Adrenal gland (tissue), 19 donors: ENCODE data around the gene TICAM2. TPM values are rescaled to one million over a fixed set of nuclear protein-coding genes. Genes with fewer than 3 reads are reported as not detected.
"Not testable (repeated sequence)": the region's sequence is repeated elsewhere in the genome, so short reads cannot be mapped to it uniquely, and the experiment has no call there.

Experiments used
- DNase-seq, 7 donors: peaks; one replicate each; pipeline ENCODE4 v3.0.0-alpha.2; 2019 to 2020
- H3K27ac ChIP-seq, 5 donors: fragments of 200-600 bp; sonication (generic) in 4 of 5; 1 replicate in 3 of 5; 2 replicates in 2 of 5; pipeline versions ENCODE4 v1.5.1 to v1.8.0; 2016 to 2020; ENCODE audit warnings: mild to moderate bottlenecking in 1 of 5
- H3K27me3 ChIP-seq: fragments of 200-600 bp; 2 replicates; pipeline ENCODE4 v1.8.0; 2021
- H3K36me3 ChIP-seq, 2 donors: fragments of 200-600 bp; replicated peaks in 1 of 2; 1 replicate in 1 of 2; 2 replicates in 1 of 2; pipeline versions ENCODE4 v1.5.1 to v1.8.0; 2018 to 2022
- H3K4me1 ChIP-seq, 2 donors: fragments of 200-600 bp; replicated peaks in 1 of 2; 1 replicate in 1 of 2; 2 replicates in 1 of 2; pipeline versions ENCODE4 v1.5.1 to v1.8.0; 2018 to 2021
- H3K4me3 ChIP-seq, 4 donors: fragments of 200-600 bp; sonication (generic) in 3 of 4; one replicate each; pipeline ENCODE4 v1.5.1; 2016 to 2018
- H3K9me3 ChIP-seq, 3 donors: fragments of 200-600 bp; sonication (generic) in 1 of 3; replicated peaks in 1 of 3; 1 replicate in 2 of 3; 2 replicates in 1 of 3; pipeline versions ENCODE4 v1.5.1 to v1.8.0; 2016 to 2021
- CTCF ChIP-seq, 6 experiments: fragments of 450-650 bp in 4 of 6; fragments of 200-600 bp in 2 of 6; sonication (generic) in 1 of 6; IDR thresholded peaks; 1 replicate in 5 of 6; 2 replicates in 1 of 6; pipeline versions ENCODE4 v1.5.1 to v1.8.0; 2016 to 2021; ENCODE audit warnings: antibody characterized with exemption in 6 of 6, mild to moderate bottlenecking in 2 of 6, moderate library complexity in 1 of 6
- POLR2A ChIP-seq, 2 donors: fragments of 450-650 bp; IDR thresholded peaks; one replicate each; pipeline ENCODE4 v1.6.1; 2017; ENCODE audit warnings: antibody characterized with exemption in 2 of 2, mild to moderate bottlenecking in 2 of 2, moderate library complexity in 1 of 2
- WGBS, 4 donors: extraction: QIAGEN DNeasy Blood & Tissue Kit in 2 of 4; methylation state at CpG; one replicate each; pipeline versions ENCODE4 v1.1.5 to v1.1.7; 2013 to 2017; 5-methylcytosine and 5-hydroxymethylcytosine counted together
- intact Hi-C, 2 donors: fragments of 100-400 bp; cut with DNase I; formaldehyde crosslinking; loops; one replicate each; pipeline versions ENCODE4 v1.14.1 to v1.15.0; 2022 to 2023
- long read RNA-seq, 10 donors: library from polyadenylated mRNA in 3 of 10; unstranded in 2 of 10; stranded (forward) in 1 of 10; transcript quantifications; one replicate each; pipeline ENCODE4 v2.0.0 and lab custom pipeline, GENCODE V29; 2021 to 2026
- polyA plus RNA-seq, 3 donors: library from polyadenylated mRNA; stranded (reverse); fragments of 200-250 nt in 2 of 3; fragments of 350-450 nt in 1 of 3; fragmentation: Illumina TruSeq in 1 of 3; extraction: RNeasy Lipid Tissue Mini Kit (QIAGEN cat#74804) in 1 of 3; gene quantifications; one replicate each; pipeline ENCODE4 v1.2.3, GENCODE V29; 2013 to 2014
- total RNA-seq, 9 donors: library from RNA; depleted of rRNA in 4 of 9; stranded (reverse); fragments of >200 nt in 4 of 9; fragments of 120-200 nt in 1 of 9; fragmentation: NEBNext Ultra II Directional in 1 of 9; extraction: Animal tissue kit (Norgen Biotek cat#: 25700) in 1 of 9; gene quantifications; one replicate each; pipeline versions ENCODE4 v1.1.0 to v1.2.4, GENCODE V29; 2013 to 2023
- donor health status: healthy with polysubstance abuse.
- donor health status: Bipolar disorder and iron deficiency.
- donor health status: DM: yes; HTN: yes; CAD: no.
- donor health status: DM: no; HTN: no; CAD: no.
- donor health status: DM: no; HTN: no; CAD: no.
- donor health status: DM: yes; HTN: yes; CAD: no.

Gene TICAM2
- 1 to 10 TPM; 1.8 to 9.3 (median 4.4) TPM for total RNA-seq
- 1 to 10 TPM; 2.3 to 2.7 (median 2.7) TPM for polyA plus RNA-seq
- long read RNA-seq, donor 1, partial matches to known transcripts: 0 of 1 reads
- long read RNA-seq, donor 1, other reads (novel, unspliced or antisense): 0 of 1 reads
- long read RNA-seq, donor 2: 0 reads
- long read RNA-seq, donor 3: 0 reads
- long read RNA-seq, donor 4: 0 reads
- long read RNA-seq, donor 5, transcript TICAM2-201 (2 exons, 3,049 nt): major isoform, 9 of 9 reads
- long read RNA-seq, donor 5, partial matches to known transcripts: 0 of 9 reads
- long read RNA-seq, donor 5, other reads (novel, unspliced or antisense): 0 of 9 reads
- long read RNA-seq, donor 6, partial matches to known transcripts: 0 of 2 reads
- long read RNA-seq, donor 6, other reads (novel, unspliced or antisense): 1 of 2 reads
- long read RNA-seq, donor 7: 0 reads
- long read RNA-seq, donor 8, partial matches to known transcripts: 0 of 2 reads
- long read RNA-seq, donor 8, other reads (novel, unspliced or antisense): 0 of 2 reads
- long read RNA-seq, donor 9, partial matches to known transcripts: 0 of 2 reads
- long read RNA-seq, donor 9, other reads (novel, unspliced or antisense): 0 of 2 reads
- long read RNA-seq, donor 10: 0 reads

- intact Hi-C loops: no loop called here
- peak; percentile 75 to 85 (median 81) for DNase-seq
- Histone ChIP-seq H3K4me3 (peak within 1 kb of the TSS; percentile 56 to 96 (median 78)), H3K9me3 (no peaks in the 10 kb centered on the region), H3K27me3 (no peaks in the 10 kb centered on the region), H3K4me1 (peaks cover 0 to 39% of the 10 kb centered on the region in 2 donors), H3K36me3 (no peaks in the 10 kb centered on the region), H3K27ac (peak within 1 kb of the TSS; percentile 35 to 97 (median 94))
- TF ChIP-seq POLR2A (IDR thresholded peaks at IDR 0.05) (peak; percentile 52 to 61), CTCF (IDR thresholded peaks at IDR 0.05) (peak in 3 of 6 experiments; percentile 9 to 43 (median 10))
- 0 to 1% (median 0%) methylated on average over 8 to 71 of the region's 71 CpGs for WGBS, 4 donors
These were observed at the start of gene TICAM2 for GRCh38 chr5:115601701-115602590. Gene TICAM2, minus strand, starts transcription at chr5:115602479. Its CDS starts 21,223 bp downstream, at chr5:115581256.

GRCh38 chr5:115649541-115649940 lies 47.3 kb upstream of the TICAM2 start:
- DNase-seq: no peak
- H3K27me3 ChIP-seq: peaks cover 4% of the 10 kb centered on the region
- no peak overlapping the region for H3K4me3 ChIP-seq
- H3K27ac ChIP-seq: no peak overlapping the region
- intact Hi-C loops: no loop called here
- H3K9me3 ChIP-seq: no peaks in the 10 kb centered on the region
- 85 to 98% (median 93%) methylated on average over 1 of the region's 1 CpG for WGBS, 4 donors
- no peaks in the 10 kb centered on the region for H3K36me3 ChIP-seq
- TF ChIP-seq CTCF (IDR thresholded peaks at IDR 0.05) (no peak), POLR2A (IDR thresholded peaks at IDR 0.05) (no peak)
- no peaks in the 10 kb centered on the region for H3K4me1 ChIP-seq

- Histone ChIP-seq H3K9me3 (no peaks in the 10 kb centered on the region), H3K36me3 (no peaks in the 10 kb centered on the region), H3K27me3 (peaks cover 4% of the 10 kb centered on the region), H3K4me1 (no peaks in the 10 kb centered on the region), H3K27ac (no peak overlapping the region), H3K4me3 (no peak overlapping the region)
- intact Hi-C loops: no loop called here
- DNase-seq: no peak
- no peak for TF ChIP-seq POLR2A (IDR thresholded peaks at IDR 0.05)
- TF ChIP-seq CTCF (IDR thresholded peaks at IDR 0.05): no peak
- 57 to 86% (median 67%) methylated on average over 3 of the region's 3 CpGs for WGBS, 4 donors
These were observed 45.8 kb upstream of the TICAM2 start for GRCh38 chr5:115648056-115648455.

DNA sequence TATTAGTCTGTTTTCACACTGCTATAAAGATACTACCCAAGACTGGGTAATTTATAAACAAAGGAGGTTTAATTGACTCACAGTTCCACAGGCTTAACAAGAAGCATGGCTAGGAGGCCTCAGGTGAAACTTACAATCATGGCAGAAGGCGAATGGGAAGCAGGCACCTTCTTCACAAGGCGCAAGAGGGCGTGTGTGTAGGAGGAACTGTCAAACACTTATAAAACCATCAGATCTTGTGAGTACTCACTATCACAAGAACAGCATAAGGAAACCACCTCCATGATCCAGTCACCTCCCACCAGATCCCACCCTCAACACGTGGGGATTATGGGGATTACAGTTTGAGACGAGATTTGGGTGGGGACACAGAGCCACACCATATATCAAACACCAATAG lies 43.1 kb upstream of the TICAM2 start:
- H3K9me3 ChIP-seq, H3K27me3 ChIP-seq, intact Hi-C loops, H3K4me3 ChIP-seq, H3K4me1 ChIP-seq, DNase-seq, H3K36me3 ChIP-seq, H3K27ac ChIP-seq: not testable (repeated sequence)
- WGBS, 4 donors: 77 to 84% (median 80%) methylated on average over 5 of the region's 5 CpGs
